Nucleus accumbens (tissue), 56 donors: ENCODE measurements around the gene MED20.
"Not testable (repeated sequence)": the region's sequence is repeated elsewhere in the genome, so short reads cannot be mapped to it uniquely, and the experiment has no call there.

Source experiments
- DNase-seq, 56 donors: peaks; one replicate each; lab custom pipeline; 2025; lab: John Stamatoyannopoulos, UW

Gene MED20

GRCh38 chr6:41920921-41921711, at the start of gene MED20, which contains the start of gene BYSL:
Gene MED20, minus strand, starts transcription at chr6:41921139. Its CDS starts 121 bp downstream, at chr6:41921018.
Gene BYSL, plus strand, starts transcription at chr6:41921499. Its CDS starts 64 bp downstream, at chr6:41921563.
- DNase-seq: peak; percentile 67 to 99 (median 95)

- peak in 4 of 56 donors; percentile 1 to 12 (median 7) for DNase-seq
Observed at GRCh38 chr6:41970436-41970846, 49.5 kb upstream of the MED20 start.

GRCh38 chr6:41967312-41968287, 46.7 kb upstream of the MED20 start:
- no peak for DNase-seq

- no peak for DNase-seq
Observed at GRCh38 chr6:41966961-41967311, 46.0 kb upstream of the MED20 start.

- DNase-seq: no peak
Observed at GRCh38 chr6:41966214-41966920, 45.4 kb upstream of the MED20 start.

- DNase-seq: no peak
Observed at GRCh38 chr6:41965429-41966213, 44.7 kb upstream of the MED20 start.

GRCh38 chr6:41964201-41964887, 43.4 kb upstream of the MED20 start:
- DNase-seq: no peak

GRCh38 chr6:41963371-41963770, 42.4 kb upstream of the MED20 start:
- DNase-seq: no peak

- no peak for DNase-seq
Observed at GRCh38 chr6:41960028-41960427, 39.1 kb upstream of the MED20 start.

GRCh38 chr6:41958022-41958856, 37.3 kb upstream of the MED20 start:
- DNase-seq: no peak

GRCh38 chr6:41957117-41957516, 36.2 kb upstream of the MED20 start:
- DNase-seq: no peak

GRCh38 chr6:41955412-41955811, 34.5 kb upstream of the MED20 start:
- no peak for DNase-seq

- DNase-seq: no peak
Observed at GRCh38 chr6:41954668-41955067, 33.7 kb upstream of the MED20 start.

- DNase-seq: no peak
Observed at GRCh38 chr6:41947581-41948220, 26.8 kb upstream of the MED20 start.

GRCh38 chr6:41943456-41943855, 22.5 kb upstream of the MED20 start:
- no peak for DNase-seq

GRCh38 chr6:41942882-41943281, 21.9 kb upstream of the MED20 start:
- not testable (repeated sequence) for DNase-seq

GRCh38 chr6:41942067-41942851, 21.3 kb upstream of the MED20 start:
- DNase-seq: peak in 4 of 56 donors; percentile 38 to 58 (median 48)
